SJSA1 (cell line): ENCODE results near the gene NAB1. TPM values are rescaled to one million over a fixed set of nuclear protein-coding genes. Genes with fewer than 3 reads are reported as not detected.
A peak's percentile ranks its signal among the peaks of the same experiment; 100 is the strongest.

Source experiments
- DNase-seq, 2 experiments: peaks; one replicate each; pipeline ENCODE4 v3.0.0-alpha.2; 2015 to 2020; ENCODE audit warnings: low spot score in 2 of 2, low read depth in 1 of 2
- H3K27ac ChIP-seq: fragments of 250-450 bp; sonication (Bioruptor Pico); 2 replicates; pipeline ENCODE4 v1.5.1; 2020; ENCODE audit warnings: mild to moderate bottlenecking, moderate library complexity
- H3K27me3 ChIP-seq: fragments of 250-450 bp; sonication (Bioruptor Pico); replicated peaks from 2 replicates; pipeline ENCODE4 v1.5.1; 2020; ENCODE audit warnings: mild to moderate bottlenecking, moderate library complexity
- H3K36me3 ChIP-seq: fragments of 250-450 bp; sonication (Bioruptor Pico); 2 replicates; pipeline ENCODE4 v1.5.1; 2020; ENCODE audit warnings: mild to moderate bottlenecking
- H3K4me1 ChIP-seq: fragments of 250-450 bp; sonication (Bioruptor Pico); replicated peaks from 2 replicates; pipeline ENCODE4 v1.6.1; 2021; ENCODE audit warnings: mild to moderate bottlenecking
- H3K4me3 ChIP-seq: fragments of 250-450 bp; sonication (Bioruptor Pico); 2 replicates; pipeline ENCODE4 v1.5.1; 2020; ENCODE audit warnings: mild to moderate bottlenecking
- H3K9me3 ChIP-seq: fragments of 250-450 bp; sonication (Bioruptor Pico); replicated peaks from 2 replicates; pipeline ENCODE4 v1.5.1; 2020; ENCODE audit warnings: mild to moderate bottlenecking
- total RNA-seq: library from RNA; depleted of rRNA; stranded (reverse); fragments of >200 nt; shearing (Covaris generic); gene quantifications from 2 replicates; pipeline ENCODE4 v1.2.3, GENCODE V29; 2014

NAB1 gene
- total RNA-seq, 1 experiment from 2014 or later = 31.2 TPM

- no peaks in the 10 kb centered on the region for H3K36me3 ChIP-seq
- 0 out of 2 replicates have a peak, but pooled peaks cover 3% of the 10 kb centered on the region for H3K4me1 ChIP-seq
- no peak overlapping the region for H3K4me3 ChIP-seq
- no peaks in the 10 kb centered on the region for H3K27me3 ChIP-seq
- no peaks in the 10 kb centered on the region; the same call in 1 of the 2 replicates for H3K9me3 ChIP-seq
- no peak overlapping the region for H3K27ac ChIP-seq
- DNase-seq = no peak
Measured at GRCh38 chr2:190626641-190627210, 22.2 kb upstream of the NAB1 start.

GRCh38 chr2:190627448-190628412, 21.2 kb upstream of the NAB1 start:
- H3K27me3 ChIP-seq = no peaks in the 10 kb centered on the region
- DNase-seq = no peak
- H3K4me1 ChIP-seq = 0 out of 2 replicates have a peak, but pooled peaks cover 3% of the 10 kb centered on the region
- no peaks in the 10 kb centered on the region for H3K36me3 ChIP-seq
- H3K9me3 ChIP-seq = no peaks in the 10 kb centered on the region; the same call in 1 of the 2 replicates
- 0 out of 2 replicates have a peak overlapping the region, but pooled peaks have one; percentile 12 for H3K4me3 ChIP-seq
- no peak overlapping the region for H3K27ac ChIP-seq

GRCh38 chr2:190628591-190629319, 20.1 kb upstream of the NAB1 start:
- H3K4me3 ChIP-seq = no peak overlapping the region
- no peak for DNase-seq
- no peak overlapping the region for H3K27ac ChIP-seq
- 0 out of 2 replicates have a peak, but pooled peaks cover 3% of the 10 kb centered on the region for H3K4me1 ChIP-seq
- no peaks in the 10 kb centered on the region; the same call in 1 of the 2 replicates for H3K9me3 ChIP-seq
- H3K27me3 ChIP-seq = no peaks in the 10 kb centered on the region
- H3K36me3 ChIP-seq = no peaks in the 10 kb centered on the region

- peaks cover 17% of the 10 kb centered on the region for H3K4me1 ChIP-seq
- no peaks in the 10 kb centered on the region for H3K36me3 ChIP-seq
- DNase-seq = no peak
- H3K27ac ChIP-seq = no peak overlapping the region
- no peaks in the 10 kb centered on the region for H3K9me3 ChIP-seq
- H3K27me3 ChIP-seq = no peaks in the 10 kb centered on the region
- no peak overlapping the region for H3K4me3 ChIP-seq
Measured at GRCh38 chr2:190634381-190634780, 14.5 kb upstream of the NAB1 start.

- no peak for DNase-seq
Measured at GRCh38 chr2:190635781-190636180, 13.1 kb upstream of the NAB1 start.

GRCh38 chr2:190636361-190636760, 12.5 kb upstream of the NAB1 start:
- DNase-seq = no peak
- H3K4me1 ChIP-seq = peaks cover 21% of the 10 kb centered on the region
- no peaks in the 10 kb centered on the region; the same call in 1 of the 2 replicates for H3K9me3 ChIP-seq
- H3K4me3 ChIP-seq = no peak overlapping the region
- H3K36me3 ChIP-seq = no peaks in the 10 kb centered on the region
- H3K27me3 ChIP-seq = no peaks in the 10 kb centered on the region
- peak overlapping the region; percentile 30 for H3K27ac ChIP-seq

More at GRCh38 chr2:190635781-190636180, 13.1 kb upstream of the NAB1 start:
- Histone ChIP-seq H3K4me1 (peaks cover 17% of the 10 kb centered on the region), H3K27me3 (no peaks in the 10 kb centered on the region), H3K36me3 (no peaks in the 10 kb centered on the region), H3K4me3 (no peak overlapping the region), H3K27ac (no peak overlapping the region), H3K9me3 (no peaks in the 10 kb centered on the region)

- no peaks in the 10 kb centered on the region for H3K36me3 ChIP-seq
- no peaks in the 10 kb centered on the region for H3K27me3 ChIP-seq
- no peak overlapping the region for H3K4me3 ChIP-seq
- peaks cover 26% of the 10 kb centered on the region for H3K4me1 ChIP-seq
- no peaks in the 10 kb centered on the region; the same call in 1 of the 2 replicates for H3K9me3 ChIP-seq
- DNase-seq = no peak
- no peak overlapping the region for H3K27ac ChIP-seq
Measured at GRCh38 chr2:190637281-190637734, 11.6 kb upstream of the NAB1 start.

GRCh38 chr2:190637903-190638618, 10.8 kb upstream of the NAB1 start:
- DNase-seq = no peak
- Histone ChIP-seq H3K9me3 (no peaks in the 10 kb centered on the region; the same call in 1 of the 2 replicates), H3K4me3 (no peak overlapping the region), H3K27me3 (no peaks in the 10 kb centered on the region), H3K27ac (no peak overlapping the region), H3K4me1 (peaks cover 26% of the 10 kb centered on the region), H3K36me3 (no peaks in the 10 kb centered on the region)

GRCh38 chr2:190640117-190640516, 8.8 kb upstream of the NAB1 start:
- no peak overlapping the region for H3K4me3 ChIP-seq
- H3K9me3 ChIP-seq = no peaks in the 10 kb centered on the region; the same call in 1 of the 2 replicates
- DNase-seq = no peak
- H3K27ac ChIP-seq = no peak overlapping the region
- no peaks in the 10 kb centered on the region for H3K36me3 ChIP-seq
- H3K4me1 ChIP-seq = peaks cover 26% of the 10 kb centered on the region
- no peaks in the 10 kb centered on the region for H3K27me3 ChIP-seq

- peaks cover 23% of the 10 kb centered on the region for H3K4me1 ChIP-seq
- H3K27me3 ChIP-seq = no peaks in the 10 kb centered on the region
- no peaks in the 10 kb centered on the region for H3K36me3 ChIP-seq
- H3K4me3 ChIP-seq = no peak overlapping the region
- H3K27ac ChIP-seq = no peak overlapping the region
- no peak for DNase-seq
- no peaks in the 10 kb centered on the region; the same call in 1 of the 2 replicates for H3K9me3 ChIP-seq
Measured at GRCh38 chr2:190641469-190641868, 7.4 kb upstream of the NAB1 start.

GRCh38 chr2:190646780-190647522, 1.9 kb upstream of the NAB1 start:
- DNase-seq = no peak
- no peaks in the 10 kb centered on the region for H3K9me3 ChIP-seq
- H3K27me3 ChIP-seq = no peaks in the 10 kb centered on the region
- H3K4me3 ChIP-seq = no peak overlapping the region
- peaks cover 5% of the 10 kb centered on the region for H3K36me3 ChIP-seq
- H3K27ac ChIP-seq = no peak overlapping the region
- H3K4me1 ChIP-seq = peaks cover 7% of the 10 kb centered on the region; the same call in 1 of the 2 replicates

- peaks cover 5% of the 10 kb centered on the region for H3K36me3 ChIP-seq
- peak overlapping the region; percentile 97 for H3K4me3 ChIP-seq
- H3K4me1 ChIP-seq = peaks cover 7% of the 10 kb centered on the region; the same call in 1 of the 2 replicates
- peak; percentile 68 to 84 for DNase-seq
- H3K27ac ChIP-seq = no peak overlapping the region
- no peaks in the 10 kb centered on the region for H3K9me3 ChIP-seq
- H3K27me3 ChIP-seq = no peaks in the 10 kb centered on the region
Measured at GRCh38 chr2:190648289-190649034, 421 bp upstream of the NAB1 start.
